ENCODE measurements around the gene MMADHC. TPM values are rescaled to one million over a fixed set of nuclear protein-coding genes. Genes with fewer than 3 reads are reported as not detected.

Gene MMADHC
- polyA plus RNA-seq, 1 donor (not counting 4 experiments of a cell fraction or from before 2014, with no cell fraction given) = 140 TPM

GRCh38 chr2:149587950-149588487 lies 444 bp upstream of the MMADHC start:
- H3K9me3 ChIP-seq (ENCODE audit: control insufficient read depth, low read depth, low read length) = no peaks in the 10 kb centered on the region
- peak overlapping the region; percentile 97 for H3K27ac ChIP-seq (ENCODE audit: control insufficient read depth, insufficient read depth, low read length)
- H4K20me1 ChIP-seq (ENCODE audit: control insufficient read depth, extremely low read depth, insufficient read depth, low read length) = no peaks in the 10 kb centered on the region
- peak overlapping the region; percentile 75 to 88 (median 77) for H3K4me3 ChIP-seq (ENCODE audit: control insufficient read depth in 2 of 3, extremely low read depth in 1 of 3, insufficient read depth in 2 of 3, low read depth in 1 of 3, low read length in 3 of 3)
- no peak for FAIRE-seq
- dilution Hi-C loops (cut with MboI; ENCODE audit: extremely low pct_ligation_motif_present, low sequenced_read_pairs) = no loop called here
- peaks cover 42% of the 10 kb centered on the region for H3K79me2 ChIP-seq (ENCODE audit: control insufficient read depth, insufficient read depth, low read length)
- H2AFZ ChIP-seq (ENCODE audit: control insufficient read depth, low read length) = peak overlapping the region; percentile 98
- TF ChIP-seq CTCF (optimal IDR thresholded peaks at IDR 0.05 in 1 of 3, IDR thresholded peaks at IDR 0.05 in 1 of 3, conservative IDR thresholded peaks at IDR 0.05 in 1 of 3; ENCODE audit: extremely low read depth in 1 of 3, insufficient read depth in 2 of 3, low read length in 3 of 3) (no peak), EZH2 (IDR thresholded peaks at IDR 0.05; ENCODE audit: low read length) (no peak)
- H3K9me1 ChIP-seq (ENCODE audit: control insufficient read depth, extremely low read depth, insufficient read depth, low read length) = no peaks in the 10 kb centered on the region
- H3K4me2 ChIP-seq (ENCODE audit: control insufficient read depth, extremely low read depth, insufficient read depth, low read depth, low read length) = peak overlapping the region; percentile 96
- no peaks in the 10 kb centered on the region for H3K27me3 ChIP-seq (ENCODE audit: control insufficient read depth, extremely low read depth, insufficient read depth, low read length)
- peak overlapping the region; percentile 98 for H3K9ac ChIP-seq (ENCODE audit: control insufficient read depth, extremely low read depth, insufficient read depth, low read length)
- peaks cover 15% of the 10 kb centered on the region for H3K4me1 ChIP-seq (ENCODE audit: control insufficient read depth, extremely low read depth, insufficient read depth, low read length)
- peaks cover 0 to 1% of the 10 kb centered on the region in 2 experiments for H3K36me3 ChIP-seq (ENCODE audit: control insufficient read depth in 2 of 2, extremely low read depth in 1 of 2, insufficient read depth in 2 of 2, low read length in 2 of 2)
- DNase-seq (ENCODE audit: low read depth, low spot score) = no peak

GRCh38 chr2:149586898-149587219 lies 716 bp downstream of the MMADHC start:
- H3K4me1 ChIP-seq (ENCODE audit: control insufficient read depth, extremely low read depth, insufficient read depth, low read length) = peaks cover 15% of the 10 kb centered on the region
- H2AFZ ChIP-seq (ENCODE audit: control insufficient read depth, low read length) = peak overlapping the region; percentile 91
- FAIRE-seq = no peak
- dilution Hi-C loops (cut with MboI; ENCODE audit: extremely low pct_ligation_motif_present, low sequenced_read_pairs) = no loop called here
- TF ChIP-seq CTCF (optimal IDR thresholded peaks at IDR 0.05 in 1 of 3, IDR thresholded peaks at IDR 0.05 in 1 of 3, conservative IDR thresholded peaks at IDR 0.05 in 1 of 3; ENCODE audit: extremely low read depth in 1 of 3, insufficient read depth in 2 of 3, low read length in 3 of 3) (no peak), EZH2 (IDR thresholded peaks at IDR 0.05; ENCODE audit: low read length) (no peak)
- peak overlapping the region; percentile 97 for H3K27ac ChIP-seq (ENCODE audit: control insufficient read depth, insufficient read depth, low read length)
- H3K79me2 ChIP-seq (ENCODE audit: control insufficient read depth, insufficient read depth, low read length) = peaks cover 50% of the 10 kb centered on the region
- H4K20me1 ChIP-seq (ENCODE audit: control insufficient read depth, extremely low read depth, insufficient read depth, low read length) = no peaks in the 10 kb centered on the region
- peak overlapping the region; percentile 98 for H3K9ac ChIP-seq (ENCODE audit: control insufficient read depth, extremely low read depth, insufficient read depth, low read length)
- H3K4me3 ChIP-seq (ENCODE audit: control insufficient read depth in 2 of 3, extremely low read depth in 1 of 3, insufficient read depth in 2 of 3, low read depth in 1 of 3, low read length in 3 of 3) = peak overlapping the region; percentile 75 to 88 (median 77)
- H3K9me1 ChIP-seq (ENCODE audit: control insufficient read depth, extremely low read depth, insufficient read depth, low read length) = no peaks in the 10 kb centered on the region
- H3K9me3 ChIP-seq (ENCODE audit: control insufficient read depth, low read depth, low read length) = no peaks in the 10 kb centered on the region
- no peak for DNase-seq (ENCODE audit: low read depth, low spot score)
- no peaks in the 10 kb centered on the region for H3K27me3 ChIP-seq (ENCODE audit: control insufficient read depth, extremely low read depth, insufficient read depth, low read length)
- peak overlapping the region; percentile 96 for H3K4me2 ChIP-seq (ENCODE audit: control insufficient read depth, extremely low read depth, insufficient read depth, low read depth, low read length)
- peaks cover 0 to 6% of the 10 kb centered on the region in 2 experiments for H3K36me3 ChIP-seq (ENCODE audit: control insufficient read depth in 2 of 2, extremely low read depth in 1 of 2, insufficient read depth in 2 of 2, low read length in 2 of 2)

Measured in keratinocyte (primary cell).